ENCODE measurements around the gene ARHGAP10.

Gene ARHGAP10

DNA sequence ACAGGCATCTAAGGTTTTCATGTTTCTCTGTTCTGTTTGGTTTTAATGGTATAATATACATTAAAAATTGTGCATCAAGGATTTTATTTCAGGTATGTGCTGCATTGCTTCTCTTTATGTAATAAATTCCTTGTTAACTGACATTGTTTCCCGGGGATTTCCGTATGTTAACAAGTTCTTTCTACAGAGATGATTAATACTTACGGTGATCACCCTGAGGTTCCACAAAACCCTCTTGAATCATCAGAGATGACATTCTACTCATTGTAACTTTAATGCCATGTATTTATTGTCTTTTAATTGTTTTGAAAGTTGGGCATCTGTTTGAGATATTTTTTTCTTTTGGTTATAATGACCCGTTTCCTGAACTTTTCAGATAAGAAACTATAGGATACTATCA, 37.5 kb downstream of the ARHGAP10 start:
- DNase-seq, result no peak
- no peak overlapping the region for H3K4me3 ChIP-seq (ENCODE audit: low read length)
- no peaks in the 10 kb centered on the region for H3K27me3 ChIP-seq (replicated peaks; ENCODE audit: insufficient read depth, low read length)
- H3K4me2 ChIP-seq (ENCODE audit: low read depth, low read length), result no peak overlapping the region
- no peaks in the 10 kb centered on the region for H3K36me3 ChIP-seq (replicated peaks; ENCODE audit: insufficient read depth, low read length)
- H2AFZ ChIP-seq (ENCODE audit: low read length), result no peak overlapping the region
- H3F3A ChIP-seq (ENCODE audit: insufficient read depth, low read length), result no peaks in the 10 kb centered on the region
- H3K4me1 ChIP-seq (ENCODE audit: low read length), result no peaks in the 10 kb centered on the region
- H3K9ac ChIP-seq (ENCODE audit: low read length), result no peak overlapping the region
- H3K9me2 ChIP-seq (replicated peaks; ENCODE audit: insufficient read depth, low read length), result no peaks in the 10 kb centered on the region
- peaks cover 19% of the 10 kb centered on the region; the same call in 1 of the 2 replicates for H4K20me1 ChIP-seq (ENCODE audit: insufficient read depth, low read length)
- TF ChIP-seq EZH2 (optimal IDR thresholded peaks at IDR 0.05; ENCODE audit: low read depth, low read length) (no peak), EZH2phosphoT487 (IDR thresholded peaks at IDR 0.05; ENCODE audit: low read length) (no peak)
- TF ChIP-seq, protein P1, sequence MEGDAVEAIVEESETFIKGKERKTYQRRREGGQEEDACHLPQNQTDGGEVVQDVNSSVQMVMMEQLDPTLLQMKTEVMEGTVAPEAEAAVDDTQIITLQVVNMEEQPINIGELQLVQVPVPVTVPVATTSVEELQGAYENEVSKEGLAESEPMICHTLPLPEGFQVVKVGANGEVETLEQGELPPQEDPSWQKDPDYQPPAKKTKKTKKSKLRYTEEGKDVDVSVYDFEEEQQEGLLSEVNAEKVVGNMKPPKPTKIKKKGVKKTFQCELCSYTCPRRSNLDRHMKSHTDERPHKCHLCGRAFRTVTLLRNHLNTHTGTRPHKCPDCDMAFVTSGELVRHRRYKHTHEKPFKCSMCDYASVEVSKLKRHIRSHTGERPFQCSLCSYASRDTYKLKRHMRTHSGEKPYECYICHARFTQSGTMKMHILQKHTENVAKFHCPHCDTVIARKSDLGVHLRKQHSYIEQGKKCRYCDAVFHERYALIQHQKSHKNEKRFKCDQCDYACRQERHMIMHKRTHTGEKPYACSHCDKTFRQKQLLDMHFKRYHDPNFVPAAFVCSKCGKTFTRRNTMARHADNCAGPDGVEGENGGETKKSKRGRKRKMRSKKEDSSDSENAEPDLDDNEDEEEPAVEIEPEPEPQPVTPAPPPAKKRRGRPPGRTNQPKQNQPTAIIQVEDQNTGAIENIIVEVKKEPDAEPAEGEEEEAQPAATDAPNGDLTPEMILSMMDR (IDR thresholded peaks at IDR 0.05; ENCODE audit: low read length), result no peak
- H3K79me2 ChIP-seq (ENCODE audit: low read length), result peaks cover 97% of the 10 kb centered on the region
- no peak overlapping the region for H3K27ac ChIP-seq (ENCODE audit: low read length)
- H3K9me3 ChIP-seq (replicated peaks; ENCODE audit: insufficient read depth, low read length), result no peaks in the 10 kb centered on the region

DNA sequence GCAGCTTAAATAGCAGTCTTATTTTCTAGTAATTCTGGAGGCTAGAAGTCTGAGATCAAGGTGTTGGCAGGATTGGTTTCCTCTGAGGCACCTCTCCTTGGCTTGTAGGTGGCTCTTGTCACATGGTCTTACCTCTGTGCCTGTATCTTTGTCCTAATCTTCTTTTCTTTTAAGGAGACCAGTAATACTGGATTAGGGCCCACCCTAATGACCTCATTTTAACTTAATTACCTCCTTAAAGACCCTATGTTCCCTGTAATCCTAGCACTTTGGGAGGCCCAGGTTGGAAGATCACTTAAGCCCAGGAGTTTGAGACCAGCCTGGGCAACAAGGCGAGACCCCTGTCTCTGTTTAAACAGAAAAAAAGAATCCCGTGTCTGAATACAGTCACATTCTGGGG, 38.9 kb downstream of the ARHGAP10 start:
- no peak overlapping the region for H3K27ac ChIP-seq (ENCODE audit: low read length)
- no peaks in the 10 kb centered on the region for H3K9me3 ChIP-seq (replicated peaks; ENCODE audit: insufficient read depth, low read length)
- no peaks in the 10 kb centered on the region for H3K9me2 ChIP-seq (replicated peaks; ENCODE audit: insufficient read depth, low read length)
- H2AFZ ChIP-seq (ENCODE audit: low read length), result no peak overlapping the region
- no peak overlapping the region for H3K4me3 ChIP-seq (ENCODE audit: low read length)
- peaks cover 97% of the 10 kb centered on the region for H3K79me2 ChIP-seq (ENCODE audit: low read length)
- peaks cover 22% of the 10 kb centered on the region; the same call in 1 of the 2 replicates for H4K20me1 ChIP-seq (ENCODE audit: insufficient read depth, low read length)
- no peaks in the 10 kb centered on the region for H3F3A ChIP-seq (ENCODE audit: insufficient read depth, low read length)
- no peak overlapping the region for H3K9ac ChIP-seq (ENCODE audit: low read length)
- no peaks in the 10 kb centered on the region for H3K36me3 ChIP-seq (replicated peaks; ENCODE audit: insufficient read depth, low read length)
- TF ChIP-seq, protein P1 (IDR thresholded peaks at IDR 0.05; ENCODE audit: low read length), result no peak
- TF ChIP-seq EZH2phosphoT487 (IDR thresholded peaks at IDR 0.05; ENCODE audit: low read length) (no peak), EZH2 (optimal IDR thresholded peaks at IDR 0.05; ENCODE audit: low read depth, low read length) (no peak)
- H3K4me1 ChIP-seq (ENCODE audit: low read length), result no peaks in the 10 kb centered on the region
- no peaks in the 10 kb centered on the region for H3K27me3 ChIP-seq (replicated peaks; ENCODE audit: insufficient read depth, low read length)
- H3K4me2 ChIP-seq (ENCODE audit: low read depth, low read length), result no peak overlapping the region
- DNase-seq, result no peak

DNA sequence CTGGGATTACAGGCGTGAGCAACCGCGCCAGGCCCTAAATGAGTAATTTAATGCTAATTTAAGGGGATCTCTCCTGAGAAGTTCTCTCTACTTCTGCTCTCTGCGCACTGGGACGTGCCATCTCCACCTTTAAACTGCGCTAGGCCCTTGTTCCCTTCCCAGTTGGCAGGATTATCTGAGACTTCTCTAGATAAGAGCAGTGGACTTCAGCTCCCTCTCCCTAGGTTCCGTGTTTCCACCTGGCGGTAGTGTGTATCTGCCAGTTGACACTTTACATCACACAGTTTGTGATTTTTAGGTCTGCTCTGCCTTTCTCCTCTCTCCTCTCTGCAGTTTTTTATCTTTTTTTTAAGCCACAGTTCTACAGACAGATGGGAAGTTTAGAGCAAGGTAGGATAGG, 40.2 kb downstream of the ARHGAP10 start:
- Histone ChIP-seq H3K4me2 (ENCODE audit: low read depth, low read length) (no peak overlapping the region), H3K27me3 (replicated peaks; ENCODE audit: insufficient read depth, low read length) (no peaks in the 10 kb centered on the region), H3F3A (ENCODE audit: insufficient read depth, low read length) (no peaks in the 10 kb centered on the region), H3K4me3 (ENCODE audit: low read length) (no peak overlapping the region), H3K79me2 (ENCODE audit: low read length) (peaks cover 100% of the 10 kb centered on the region), H2AFZ (ENCODE audit: low read length) (no peak overlapping the region), H4K20me1 (ENCODE audit: insufficient read depth, low read length) (peaks cover 22% of the 10 kb centered on the region), H3K36me3 (replicated peaks; ENCODE audit: insufficient read depth, low read length) (no peaks in the 10 kb centered on the region), H3K9me2 (replicated peaks; ENCODE audit: insufficient read depth, low read length) (no peaks in the 10 kb centered on the region), H3K9ac (ENCODE audit: low read length) (no peak overlapping the region), H3K4me1 (ENCODE audit: low read length) (no peaks in the 10 kb centered on the region), H3K9me3 (replicated peaks; ENCODE audit: insufficient read depth, low read length) (no peaks in the 10 kb centered on the region), H3K27ac (ENCODE audit: low read length) (no peak overlapping the region)
- DNase-seq, result no peak
- TF ChIP-seq EZH2phosphoT487 (IDR thresholded peaks at IDR 0.05; ENCODE audit: low read length) (no peak), EZH2 (optimal IDR thresholded peaks at IDR 0.05; ENCODE audit: low read depth, low read length) (no peak)
- TF ChIP-seq, protein P1 (IDR thresholded peaks at IDR 0.05; ENCODE audit: low read length), result no peak

All from MM.1S (cell line).